Progenitor cell of endocrine pancreas (in vitro differentiated cells): ENCODE results near the gene RHOV. TPM values are rescaled to one million over a fixed set of nuclear protein-coding genes. Genes with fewer than 3 reads are reported as not detected.
A peak's percentile ranks its signal among the peaks of the same experiment; 100 is the strongest.

ENCODE experiments used
- DNase-seq: peaks from one replicate; pipeline ENCODE4 v3.0.0; 2021; ENCODE audit warnings: low spot score; ENCODE audit not compliant: unreplicated experiment
- H3K27ac Mint-ChIP-seq: 2 replicates; pipeline ENCODE4 v1.8.0; 2021; ENCODE audit warnings: mild to moderate bottlenecking, moderate library complexity, mixed read lengths
- H3K27me3 Mint-ChIP-seq: 2 replicates; pipeline ENCODE4 v1.8.0; 2021; ENCODE audit warnings: mixed read lengths
- H3K36me3 Mint-ChIP-seq: 2 replicates; pipeline ENCODE4 v1.8.0; 2022; ENCODE audit warnings: mixed read lengths; ENCODE audit not compliant: insufficient read depth
- H3K4me1 Mint-ChIP-seq: 2 replicates; pipeline ENCODE4 v1.8.0; 2021; ENCODE audit warnings: low read depth, mixed read lengths
- H3K4me3 Mint-ChIP-seq: 2 replicates; pipeline ENCODE4 v1.8.0; 2021; ENCODE audit warnings: low read depth, mild to moderate bottlenecking, moderate library complexity, mixed read lengths
- H3K9me3 Mint-ChIP-seq: 2 replicates; pipeline ENCODE4 v1.8.0; 2021; ENCODE audit warnings: low read depth, mixed read lengths
- long read RNA-seq: library from polyadenylated mRNA; unstranded; transcript quantifications from one replicate; pipeline ENCODE4 v2.0.0, GENCODE V29; 2020
- total RNA-seq: library from RNA; stranded (reverse); gene quantifications from 2 replicates; pipeline ENCODE4 v1.2.1, GENCODE V29; 2021
- TF ChIP-seq, protein P1 (sequence below): fragments of 200-600 bp; sonication (generic); IDR thresholded peaks from one replicate; pipeline ENCODE4 v1.5.0; 2021; ENCODE audit warnings: antibody characterized with exemption, mild to moderate bottlenecking; ENCODE audit not compliant: unreplicated experiment

Gene RHOV, protein sequence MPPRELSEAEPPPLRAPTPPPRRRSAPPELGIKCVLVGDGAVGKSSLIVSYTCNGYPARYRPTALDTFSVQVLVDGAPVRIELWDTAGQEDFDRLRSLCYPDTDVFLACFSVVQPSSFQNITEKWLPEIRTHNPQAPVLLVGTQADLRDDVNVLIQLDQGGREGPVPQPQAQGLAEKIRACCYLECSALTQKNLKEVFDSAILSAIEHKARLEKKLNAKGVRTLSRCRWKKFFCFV
- total RNA-seq = 4.4 and 5.1 TPM in 2 replicates
- long read RNA-seq, partial matches to known transcripts = 3 of 4 reads
- long read RNA-seq, other reads (novel, unspliced or antisense) = 1 of 4 reads

GRCh38 chr15:40873694-40874561, at the start of gene RHOV:
Gene RHOV (minus strand): TSS chr15:40874234. CDS start chr15:40874139, 95 bp downstream.
- Mint-ChIP-seq H3K27ac (peak within 1 kb of the TSS; percentile 88), H3K27me3 (peaks cover 11% of the 10 kb centered on the region), H3K4me1 (peaks cover 20% of the 10 kb centered on the region), H3K36me3 (no peaks in the 10 kb centered on the region), H3K4me3 (peak within 1 kb of the TSS; percentile 77), H3K9me3 (no peaks in the 10 kb centered on the region)
- peak; percentile 73 for DNase-seq
- TF ChIP-seq, protein P1, sequence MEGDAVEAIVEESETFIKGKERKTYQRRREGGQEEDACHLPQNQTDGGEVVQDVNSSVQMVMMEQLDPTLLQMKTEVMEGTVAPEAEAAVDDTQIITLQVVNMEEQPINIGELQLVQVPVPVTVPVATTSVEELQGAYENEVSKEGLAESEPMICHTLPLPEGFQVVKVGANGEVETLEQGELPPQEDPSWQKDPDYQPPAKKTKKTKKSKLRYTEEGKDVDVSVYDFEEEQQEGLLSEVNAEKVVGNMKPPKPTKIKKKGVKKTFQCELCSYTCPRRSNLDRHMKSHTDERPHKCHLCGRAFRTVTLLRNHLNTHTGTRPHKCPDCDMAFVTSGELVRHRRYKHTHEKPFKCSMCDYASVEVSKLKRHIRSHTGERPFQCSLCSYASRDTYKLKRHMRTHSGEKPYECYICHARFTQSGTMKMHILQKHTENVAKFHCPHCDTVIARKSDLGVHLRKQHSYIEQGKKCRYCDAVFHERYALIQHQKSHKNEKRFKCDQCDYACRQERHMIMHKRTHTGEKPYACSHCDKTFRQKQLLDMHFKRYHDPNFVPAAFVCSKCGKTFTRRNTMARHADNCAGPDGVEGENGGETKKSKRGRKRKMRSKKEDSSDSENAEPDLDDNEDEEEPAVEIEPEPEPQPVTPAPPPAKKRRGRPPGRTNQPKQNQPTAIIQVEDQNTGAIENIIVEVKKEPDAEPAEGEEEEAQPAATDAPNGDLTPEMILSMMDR = peak; percentile 63

DNA sequence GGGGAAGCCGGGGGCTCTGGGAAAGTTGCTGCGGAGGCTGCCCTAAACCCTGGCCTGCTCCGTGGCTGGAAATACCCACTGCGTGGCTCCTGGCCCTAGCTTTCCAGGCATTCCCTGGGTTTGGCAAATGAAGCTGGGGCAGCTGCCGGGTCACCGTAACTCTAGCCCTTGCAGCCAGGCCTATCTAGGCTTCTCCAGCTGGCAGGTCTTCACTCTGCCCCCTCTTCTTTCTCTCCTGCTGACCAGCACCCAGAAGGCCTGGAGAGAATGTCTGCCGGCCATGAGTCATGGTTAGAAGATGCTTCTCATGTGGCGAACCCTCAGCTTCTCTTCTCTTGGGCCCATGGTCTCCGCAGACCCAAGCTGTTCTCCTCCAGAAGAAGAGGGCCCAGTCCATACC, 49.5 kb upstream of the RHOV start:
- TF ChIP-seq, protein P1 = no peak
- Mint-ChIP-seq H3K4me3 (no peak overlapping the region), H3K36me3 (no peaks in the 10 kb centered on the region), H3K27me3 (peaks cover 60% of the 10 kb centered on the region), H3K27ac (no peak overlapping the region), H3K4me1 (peaks cover 23% of the 10 kb centered on the region), H3K9me3 (no peaks in the 10 kb centered on the region)
- DNase-seq = no peak

DNA sequence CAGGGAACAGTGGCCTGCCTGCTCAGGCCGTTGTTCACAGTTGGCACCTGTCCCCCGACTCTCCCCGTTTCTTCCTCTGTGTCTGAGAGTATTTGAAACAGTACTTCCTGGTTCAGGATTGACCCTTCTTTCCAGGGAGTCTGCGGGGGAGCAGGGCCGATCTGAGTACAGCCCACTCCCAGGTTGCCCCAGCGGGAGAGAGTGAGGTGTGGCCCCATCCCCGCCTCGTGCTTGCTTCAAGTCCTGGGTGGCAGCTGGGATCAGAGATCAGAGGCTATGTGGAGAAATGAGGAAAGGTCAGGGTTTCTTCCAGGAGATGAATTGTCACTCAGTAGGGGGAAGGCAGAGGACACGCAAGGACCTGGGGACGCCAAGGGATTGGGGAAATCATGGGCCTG, 48.6 kb upstream of the RHOV start:
- no peak overlapping the region for H3K27ac Mint-ChIP-seq
- no peaks in the 10 kb centered on the region for H3K9me3 Mint-ChIP-seq
- TF ChIP-seq, protein P1 = no peak
- no peak overlapping the region for H3K4me3 Mint-ChIP-seq
- peaks cover 23% of the 10 kb centered on the region for H3K4me1 Mint-ChIP-seq
- DNase-seq = no peak
- H3K36me3 Mint-ChIP-seq = no peaks in the 10 kb centered on the region
- H3K27me3 Mint-ChIP-seq = peaks cover 61% of the 10 kb centered on the region

- H3K9me3 Mint-ChIP-seq = no peaks in the 10 kb centered on the region
- no peaks in the 10 kb centered on the region for H3K36me3 Mint-ChIP-seq
- H3K27me3 Mint-ChIP-seq = peaks cover 57% of the 10 kb centered on the region
- peaks cover 20% of the 10 kb centered on the region for H3K4me1 Mint-ChIP-seq
- TF ChIP-seq, protein P1 = no peak
- H3K27ac Mint-ChIP-seq = no peak overlapping the region
- no peak for DNase-seq
- H3K4me3 Mint-ChIP-seq = no peak overlapping the region
These were observed 48.0 kb upstream of the RHOV start for GRCh38 chr15:40921949-40922607.

GRCh38 chr15:40918799-40919392, 44.9 kb upstream of the RHOV start:
- peak overlapping the region; percentile 62 for H3K27ac Mint-ChIP-seq
- H3K9me3 Mint-ChIP-seq = no peaks in the 10 kb centered on the region
- peaks cover 13% of the 10 kb centered on the region for H3K4me1 Mint-ChIP-seq
- peaks cover 42% of the 10 kb centered on the region for H3K27me3 Mint-ChIP-seq
- H3K4me3 Mint-ChIP-seq = no peak overlapping the region
- TF ChIP-seq, protein P1 = no peak
- no peak for DNase-seq
- H3K36me3 Mint-ChIP-seq = no peaks in the 10 kb centered on the region
